ENCODE results near the gene DENND2A.
"Not testable (repeated sequence)": the region's sequence is repeated elsewhere in the genome, so short reads cannot be mapped to it uniquely, and the experiment has no call there.

DENND2A gene

DNA sequence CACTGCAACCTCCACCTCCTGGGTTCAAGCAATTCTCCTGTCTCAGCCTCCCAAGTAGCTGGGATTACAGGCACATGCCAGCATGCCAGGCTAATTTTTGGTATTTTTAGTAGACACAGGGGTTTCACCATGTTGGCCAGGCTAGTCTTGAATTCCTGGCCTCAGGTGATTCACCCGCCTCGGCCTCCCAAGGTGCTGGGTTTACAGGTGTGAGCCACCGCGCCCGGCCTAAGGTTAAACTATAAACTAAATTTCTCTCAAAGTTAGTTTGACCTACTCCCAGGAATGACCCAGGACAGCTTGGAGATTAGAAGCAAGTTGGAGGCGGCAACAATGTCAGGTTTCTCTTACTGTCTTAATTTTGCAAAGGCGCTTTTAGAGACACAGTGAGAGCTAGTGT is 142.8 kb downstream of the DENND2A start:
- not testable (repeated sequence) for DNase-seq

DNA sequence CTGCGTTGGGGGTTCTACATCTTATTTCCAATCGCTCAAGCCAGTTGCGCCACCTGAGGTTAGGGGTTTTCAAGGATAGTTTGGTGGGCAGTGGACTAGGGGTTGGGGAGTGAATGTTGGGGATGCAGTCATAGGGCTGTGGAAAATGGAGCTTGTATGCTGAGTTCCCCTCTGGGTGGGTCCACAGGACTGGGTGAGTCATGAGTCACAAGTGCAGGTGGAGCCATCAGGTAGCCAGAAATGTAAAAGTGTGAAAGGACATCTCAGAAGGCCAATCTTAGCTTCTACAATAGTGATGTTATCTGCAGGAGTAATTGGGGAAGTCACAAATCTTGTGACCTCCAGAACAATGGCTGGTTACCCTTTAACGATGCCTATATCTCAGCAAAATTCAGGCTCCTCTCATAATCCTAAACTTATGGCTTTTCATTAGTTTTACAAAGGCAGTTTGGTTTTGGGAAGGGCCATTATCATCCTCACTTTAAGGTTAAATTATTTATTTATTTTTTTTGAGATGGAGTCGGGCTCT is 143.3 kb downstream of the DENND2A start:
- no peak for DNase-seq

DNA sequence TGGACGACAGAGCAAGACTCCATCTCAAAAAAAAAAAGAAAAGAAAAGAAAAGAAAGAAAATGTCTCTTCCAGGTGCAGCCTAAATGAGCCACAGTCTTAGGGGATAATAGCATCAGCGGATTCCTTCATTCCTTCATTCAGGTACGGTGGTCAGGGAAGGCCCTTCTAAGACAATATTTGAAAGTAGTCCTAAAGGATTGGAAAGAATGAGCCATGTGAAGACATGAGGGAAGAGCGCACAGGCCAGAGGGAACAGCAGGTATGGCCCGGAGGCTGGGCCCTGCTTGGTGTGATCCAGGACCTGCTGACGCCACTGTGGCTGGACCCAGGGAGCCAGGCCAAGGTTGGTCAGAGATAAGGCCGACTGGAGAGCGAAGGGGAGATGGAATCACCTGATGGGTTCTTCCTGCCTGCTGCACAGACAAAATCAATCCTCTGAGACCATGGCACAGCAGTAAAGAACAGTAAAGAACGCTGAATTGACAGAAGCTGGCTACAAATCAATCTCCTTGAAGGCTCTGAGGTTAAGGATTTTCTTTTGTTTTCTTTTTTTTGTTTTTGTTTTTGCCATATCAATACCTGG is 145.0 kb downstream of the DENND2A start:
- DNase-seq: no peak

DNA sequence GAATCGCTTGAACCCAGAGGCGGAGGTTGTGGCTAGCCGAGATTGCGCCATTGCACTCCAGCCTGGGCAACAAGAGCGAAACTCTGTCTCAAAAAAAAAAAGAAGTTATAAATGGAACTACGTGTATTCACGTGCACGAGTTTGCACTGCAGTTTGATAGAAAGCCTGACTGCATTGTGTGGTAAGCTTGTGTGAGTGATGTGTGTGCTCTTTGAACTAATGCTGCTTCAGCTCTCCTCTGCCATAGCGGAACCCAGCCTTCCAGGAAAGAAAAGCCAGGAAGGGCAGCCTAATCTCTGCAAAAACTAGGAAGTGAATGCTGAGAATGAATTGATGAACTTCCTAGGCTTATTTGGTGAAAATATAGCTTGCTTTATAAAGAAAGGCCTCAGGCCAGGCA is 145.7 kb downstream of the DENND2A start:
- DNase-seq: no peak

DNA sequence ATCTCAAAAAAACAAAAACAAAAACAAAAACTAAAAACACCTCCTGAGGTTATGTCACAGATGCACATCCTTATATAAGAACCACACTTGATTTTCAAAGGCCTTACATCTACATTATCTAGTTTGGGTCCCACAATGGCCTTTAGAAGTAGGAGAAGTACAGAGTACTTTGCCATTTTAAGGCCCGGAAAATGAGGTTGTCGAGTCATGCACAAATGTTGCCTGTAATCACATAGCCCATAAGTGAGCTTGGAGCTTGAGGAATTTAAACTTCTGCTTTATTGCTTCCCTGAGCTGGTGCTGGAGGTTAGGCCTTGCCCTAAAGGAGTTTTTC is 151.6 kb downstream of the DENND2A start:
- DNase-seq: no peak

DNA sequence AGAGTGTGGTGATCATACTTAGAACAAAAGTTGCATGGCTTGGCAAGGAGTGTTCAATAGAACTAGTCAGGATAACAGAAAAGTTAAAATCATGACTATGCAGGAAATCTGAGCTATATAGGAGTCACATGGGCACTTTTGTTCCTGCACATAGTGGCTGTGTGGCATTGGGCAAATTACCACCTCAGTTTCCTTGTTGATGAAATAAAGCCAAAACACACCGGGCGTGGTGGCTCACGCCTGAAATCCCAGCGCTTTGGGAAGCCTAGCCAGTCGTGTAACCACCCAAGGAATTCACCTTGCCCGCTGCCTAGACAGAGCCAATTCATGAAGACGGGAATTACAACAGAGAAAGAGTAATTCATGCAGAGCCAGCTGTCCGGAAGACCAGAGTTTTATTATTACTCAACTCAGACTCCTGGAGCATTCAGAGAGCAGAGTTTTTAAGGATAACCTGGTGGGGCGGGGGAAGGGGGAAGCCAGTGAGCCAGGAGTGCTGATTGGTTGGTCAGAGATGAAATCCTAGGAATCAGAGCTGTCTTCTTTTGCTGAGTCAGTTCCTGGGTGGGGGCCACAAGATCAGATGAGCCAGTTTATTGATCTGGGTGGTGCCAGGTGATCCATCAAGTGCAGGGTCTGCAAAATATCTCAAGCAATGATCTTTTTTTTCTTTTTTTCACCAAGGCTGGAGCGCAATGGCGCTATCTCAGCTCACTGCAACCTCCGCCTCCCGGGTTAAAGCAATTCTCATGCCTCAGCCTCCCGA is 154.9 kb downstream of the DENND2A start:
- no peak for DNase-seq

DNA sequence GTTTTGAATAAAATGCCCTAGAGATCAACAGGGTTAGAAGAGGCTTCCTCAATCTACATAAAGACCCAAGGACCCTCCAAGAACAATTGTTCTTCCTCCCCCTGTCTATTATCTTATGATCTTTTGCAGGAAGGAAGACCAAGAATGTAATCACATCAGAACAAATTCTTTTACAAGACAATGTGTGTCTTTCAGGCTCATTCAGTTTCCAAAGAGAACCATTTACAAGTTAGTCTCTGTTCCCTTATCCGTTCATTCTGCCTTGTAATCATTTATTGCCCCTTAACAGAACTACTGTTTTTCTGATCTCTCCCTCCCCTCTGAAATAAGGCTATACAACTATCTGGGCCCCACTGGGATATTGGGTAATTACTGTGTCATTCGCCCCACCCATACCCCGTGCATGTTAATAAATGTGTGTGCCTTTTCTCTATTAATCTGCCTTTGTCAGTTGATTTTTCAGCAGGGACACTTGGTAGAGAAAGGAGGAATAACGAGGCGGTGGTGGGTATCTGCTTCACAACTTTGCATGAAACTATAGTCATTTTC is 155.6 kb downstream of the DENND2A start:
- DNase-seq: no peak

DNA sequence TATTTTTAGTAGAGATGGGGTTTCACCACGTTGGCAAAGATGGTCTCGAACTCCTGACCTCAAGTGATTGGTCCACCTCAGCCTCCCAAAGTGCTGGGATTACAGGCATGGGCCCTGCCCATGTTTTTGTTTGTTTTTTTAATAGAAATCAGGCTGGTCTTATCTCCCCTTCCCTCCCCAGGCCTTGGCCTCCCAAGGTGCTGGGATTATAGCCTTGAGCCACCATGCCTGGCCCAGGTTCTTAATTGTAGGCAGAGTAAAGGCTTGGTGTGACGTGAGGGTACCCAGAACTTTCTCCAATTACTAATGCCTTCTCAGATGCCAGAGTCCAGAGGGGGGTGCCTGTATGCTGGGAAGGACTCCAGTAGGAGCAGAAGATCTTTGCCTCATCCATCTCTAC is 156.1 kb downstream of the DENND2A start:
- no peak for DNase-seq

DNA sequence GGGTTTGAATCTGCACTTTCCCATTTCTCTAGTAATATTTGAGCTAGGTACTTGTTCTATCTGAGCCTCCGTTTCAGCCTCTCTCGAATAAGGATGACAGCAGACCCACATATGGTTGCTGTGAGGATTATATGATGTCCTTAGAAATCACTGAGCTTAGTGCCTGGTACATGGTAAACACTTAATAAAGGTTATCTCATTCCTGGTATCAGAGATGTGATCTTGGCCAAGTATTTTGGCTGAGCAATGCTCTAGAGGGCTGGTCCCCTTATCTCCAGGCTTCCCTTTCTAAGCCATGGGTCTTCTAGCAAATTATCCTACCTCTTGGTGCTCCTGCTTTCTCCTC is 160.9 kb downstream of the DENND2A start:
- no peak for DNase-seq

DNA sequence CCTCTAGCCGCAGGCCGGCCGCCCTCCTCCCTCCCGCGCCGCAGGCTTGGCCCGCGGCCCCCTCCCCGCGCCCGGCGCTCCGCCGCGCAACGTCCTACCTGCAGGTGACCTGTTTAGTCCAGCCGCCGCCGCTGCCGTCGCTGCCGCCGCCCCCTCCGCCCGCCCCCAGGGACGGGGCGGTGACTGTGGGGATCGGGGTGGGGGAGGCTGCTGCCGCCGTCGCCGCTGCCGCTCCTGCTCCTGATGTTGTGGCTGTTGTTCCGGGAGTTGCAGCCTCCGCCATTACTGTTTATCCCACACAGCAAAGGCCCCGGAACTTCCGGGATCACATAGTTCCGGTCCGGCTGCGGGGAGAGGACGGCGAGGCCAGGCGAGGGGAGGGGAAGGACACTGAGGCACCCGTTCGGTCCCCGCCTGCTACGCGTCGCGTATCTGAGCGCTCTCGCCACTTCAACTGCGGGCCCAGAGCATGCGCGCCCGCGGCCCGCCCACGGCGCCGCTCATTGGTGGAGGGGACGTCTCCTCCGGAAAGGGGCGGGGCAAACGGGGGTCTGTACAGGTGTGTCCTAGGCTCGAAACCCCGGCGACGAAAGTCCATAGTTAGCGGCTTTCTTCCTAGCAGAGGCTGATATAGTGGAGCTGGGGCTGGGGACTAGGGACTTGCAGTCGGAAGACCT is 161.4 kb downstream of the DENND2A start, which contains the start of gene MKRN1:
MKRN1 (minus strand) TSS at position 444 of the 677 bp plus-strand sequence; CDS start at position 283, 161 bp downstream.
- peak; percentile 62 for DNase-seq

DNA sequence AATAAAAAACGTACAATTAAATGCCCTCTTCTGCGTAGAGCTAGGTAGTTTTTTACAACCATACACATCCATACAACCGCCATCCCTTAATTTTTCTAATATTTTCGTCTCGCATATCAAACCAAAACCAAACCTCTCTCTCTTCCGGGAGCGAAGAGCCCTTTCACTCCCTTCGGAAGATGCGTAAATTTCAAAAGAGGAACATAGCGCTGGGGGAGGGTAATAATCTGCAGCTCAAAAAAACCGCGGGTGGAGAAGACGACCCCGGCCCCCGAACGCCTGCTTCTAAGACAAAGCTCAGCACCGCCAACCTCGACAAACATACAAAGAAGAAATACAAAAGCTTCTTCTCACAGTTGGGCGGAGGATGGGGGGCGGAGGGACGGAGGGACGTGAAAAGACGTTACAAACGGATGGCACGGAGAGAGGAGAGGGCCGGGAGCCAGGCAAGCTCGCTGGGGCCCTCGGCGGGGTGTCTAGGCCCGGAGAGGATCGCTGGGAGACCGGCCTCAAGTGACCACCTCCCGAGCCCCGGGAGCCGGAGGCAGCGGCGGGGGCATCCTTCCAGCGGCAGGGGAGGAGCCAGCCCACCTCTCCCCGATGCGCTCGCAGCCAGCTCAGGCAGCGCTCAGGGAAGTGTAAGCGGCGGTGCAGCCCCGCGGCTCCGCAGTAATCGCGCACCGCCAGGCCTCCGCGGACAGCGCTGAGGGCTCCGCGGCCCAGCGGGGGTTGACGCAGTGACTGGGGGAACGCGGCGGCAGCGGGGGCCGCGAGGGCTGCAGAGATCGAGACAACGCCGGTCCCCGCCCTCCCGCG is 162.2 kb downstream of the DENND2A start:
- no peak for DNase-seq

DNA sequence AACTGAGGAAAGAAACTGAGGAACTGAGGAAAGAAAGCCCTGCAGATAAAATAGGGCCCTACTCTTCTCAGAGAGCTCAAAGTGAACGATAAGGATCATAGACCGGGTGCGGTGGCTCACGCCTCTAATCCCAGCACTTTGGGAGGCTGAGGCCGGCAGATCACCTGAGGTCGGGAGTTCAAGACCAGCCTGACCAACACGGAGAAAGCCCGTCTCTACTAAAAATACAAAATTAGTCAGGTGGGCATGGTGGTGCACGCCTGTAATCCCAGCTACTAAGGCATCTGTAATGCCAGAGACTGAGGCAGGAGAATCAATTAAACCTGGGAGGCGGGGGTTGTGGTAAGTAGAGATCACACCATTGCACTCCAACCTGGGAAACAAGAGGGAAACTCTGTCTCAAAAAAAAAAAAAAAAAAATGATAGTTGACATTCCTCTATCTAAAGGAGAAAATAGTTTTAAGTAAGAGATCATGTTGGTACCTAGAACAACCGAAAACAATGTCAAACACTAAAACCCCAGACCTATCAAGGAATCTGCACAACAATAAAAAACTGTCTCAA is 163.8 kb downstream of the DENND2A start:
- DNase-seq: no peak

DNA sequence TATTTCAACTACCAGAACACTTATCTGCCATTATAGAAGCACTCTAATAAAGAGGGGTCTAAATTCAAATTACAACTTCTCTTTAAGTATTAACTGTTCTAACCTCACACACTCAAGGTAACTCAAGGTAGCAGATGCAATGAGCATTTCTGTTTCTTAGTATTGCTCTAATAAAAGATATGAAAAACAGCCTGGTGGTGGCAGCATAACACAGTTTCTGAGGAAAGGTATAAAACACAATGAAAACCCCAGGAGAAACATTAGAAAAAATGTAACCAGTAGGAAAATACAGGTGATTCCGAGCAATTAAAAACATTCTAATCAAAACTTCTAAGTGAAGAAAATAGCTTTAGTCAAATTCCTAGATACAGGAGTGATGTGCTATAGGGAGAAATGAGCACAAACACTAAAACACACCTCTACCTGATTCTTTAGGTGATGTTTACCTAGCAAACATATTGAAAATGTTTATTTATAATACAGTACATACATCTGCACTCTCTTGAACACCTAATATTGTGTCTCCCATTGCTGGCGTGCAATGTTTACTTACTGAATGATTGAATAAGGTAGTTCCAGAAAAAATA is 164.8 kb downstream of the DENND2A start:
- DNase-seq: no peak
